ENCODE measurements around the gene UVRAG. TPM values are rescaled to one million over a fixed set of nuclear protein-coding genes. Genes with fewer than 3 reads are reported as not detected.

UVRAG gene
- total and polyA plus RNA-seq, 2 donors (not counting 1 experiment from before 2014, with no cell fraction given) = 37.7 to 94.1 TPM

DNA sequence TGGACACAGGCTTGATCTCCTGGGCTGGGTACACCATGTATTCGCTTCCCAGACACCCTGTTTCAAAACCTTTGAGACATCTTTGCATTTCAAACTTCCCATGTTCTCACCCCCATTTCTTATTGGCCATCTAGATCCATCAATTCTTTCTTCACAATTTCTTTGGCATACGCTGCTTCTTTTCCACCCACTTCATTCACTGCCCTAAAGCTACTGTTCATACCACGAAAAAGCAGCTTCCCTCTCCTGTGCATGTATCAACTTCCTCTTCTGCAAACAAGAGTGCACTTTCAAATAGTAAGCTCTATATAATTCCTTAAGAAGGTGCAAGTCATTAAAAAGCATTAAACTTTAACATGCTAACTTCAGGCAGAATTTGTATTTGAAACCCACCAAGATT is 21.4 kb downstream of the UVRAG start:
- Mint-ChIP-seq H3K27me3 (no peaks in the 10 kb centered on the region), H3K4me3 (peak overlapping the region; percentile 36), H3K27ac (peak overlapping the region; percentile 73), H3K4me1 (peaks cover 91% of the 10 kb centered on the region), H3K9me3 (ENCODE audit: insufficient read depth) (no peaks in the 10 kb centered on the region)
- Histone ChIP-seq H3K27me3 (replicated peaks in 1 of 4; ENCODE audit: control extremely low read depth in 1 of 4, control insufficient read depth in 3 of 4, insufficient read depth in 4 of 4, low read length in 3 of 4) (no peaks in the 10 kb centered on the region), H2AFZ (ENCODE audit: insufficient read depth, low read depth, low read length, poor library complexity, severe bottlenecking) (no peak overlapping the region), H3K4me2 (replicated peaks; ENCODE audit: low read depth, low read length, poor library complexity, severe bottlenecking) (peak overlapping the region; percentile 40), H3K9ac (ENCODE audit: low read length) (no peak overlapping the region), H3K9me3 (ENCODE audit: control extremely low read depth in 1 of 3, control insufficient read depth in 2 of 3, insufficient read depth in 1 of 3, low read length in 2 of 3) (no peaks in the 10 kb centered on the region), H3K27ac (ENCODE audit: low read length in 2 of 2) (peak overlapping the region; percentile 39 to 76), H3K4me3 (ENCODE audit: control extremely low read depth in 1 of 5, extremely low read depth in 1 of 5, insufficient read depth in 1 of 5, low read depth in 2 of 5, low read length in 4 of 5) (no peak overlapping the region), H4K20me1 (ENCODE audit: control insufficient read depth, insufficient read depth, low read length, poor library complexity, severe bottlenecking) (peaks cover 58% of the 10 kb centered on the region), H3K79me2 (ENCODE audit: control insufficient read depth, insufficient read depth, low read length) (peaks cover 90% of the 10 kb centered on the region), H3K36me3 (replicated peaks in 1 of 2; ENCODE audit: control extremely low read depth in 1 of 2, control insufficient read depth in 1 of 2, extremely low read depth in 1 of 2, insufficient read depth in 2 of 2, low read length in 1 of 2) (peaks cover 8 to 14% of the 10 kb centered on the region in 2 experiments), H3K4me1 (ENCODE audit: control insufficient read depth in 2 of 2, insufficient read depth in 2 of 2, low read length in 2 of 2) (peaks cover 61 to 75% of the 10 kb centered on the region in 2 donors)
- DNase-seq (peak; percentile 46), ATAC-seq (ENCODE audit: low read depth) (peak; percentile 72)
- intact Hi-C loops (cut with micrococcal nuclease) = loop anchor here (5.0 kb wide), 1 partner anchor 34 kb away; no protein-coding TSS in a partner anchor
- POLR2A ChIA-PET = interaction anchor here (0.6 to 1.1 kb wide), 3 partner anchors 12 to 242 kb away, joined by 3 to 6 read pairs (median 3); no protein-coding TSS in a partner anchor
- WGBS (ENCODE audit: insufficient coverage) = 38% methylated on average over 3 of the region's 3 CpGs
- no peak for TF ChIP-seq EZH2 (IDR thresholded peaks at IDR 0.05; ENCODE audit: borderline replicate concordance, insufficient read depth, low read depth, low read length, poor library complexity, severe bottlenecking)
- TF ChIP-seq, protein P1, sequence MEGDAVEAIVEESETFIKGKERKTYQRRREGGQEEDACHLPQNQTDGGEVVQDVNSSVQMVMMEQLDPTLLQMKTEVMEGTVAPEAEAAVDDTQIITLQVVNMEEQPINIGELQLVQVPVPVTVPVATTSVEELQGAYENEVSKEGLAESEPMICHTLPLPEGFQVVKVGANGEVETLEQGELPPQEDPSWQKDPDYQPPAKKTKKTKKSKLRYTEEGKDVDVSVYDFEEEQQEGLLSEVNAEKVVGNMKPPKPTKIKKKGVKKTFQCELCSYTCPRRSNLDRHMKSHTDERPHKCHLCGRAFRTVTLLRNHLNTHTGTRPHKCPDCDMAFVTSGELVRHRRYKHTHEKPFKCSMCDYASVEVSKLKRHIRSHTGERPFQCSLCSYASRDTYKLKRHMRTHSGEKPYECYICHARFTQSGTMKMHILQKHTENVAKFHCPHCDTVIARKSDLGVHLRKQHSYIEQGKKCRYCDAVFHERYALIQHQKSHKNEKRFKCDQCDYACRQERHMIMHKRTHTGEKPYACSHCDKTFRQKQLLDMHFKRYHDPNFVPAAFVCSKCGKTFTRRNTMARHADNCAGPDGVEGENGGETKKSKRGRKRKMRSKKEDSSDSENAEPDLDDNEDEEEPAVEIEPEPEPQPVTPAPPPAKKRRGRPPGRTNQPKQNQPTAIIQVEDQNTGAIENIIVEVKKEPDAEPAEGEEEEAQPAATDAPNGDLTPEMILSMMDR (IDR thresholded peaks at IDR 0.05) = no peak
- CTCF ChIA-PET = interaction anchor here (0.8 to 2.1 kb wide), 5 partner anchors 9 to 38 kb away, joined by 3 to 23 read pairs (median 7); no protein-coding TSS in a partner anchor

DNA sequence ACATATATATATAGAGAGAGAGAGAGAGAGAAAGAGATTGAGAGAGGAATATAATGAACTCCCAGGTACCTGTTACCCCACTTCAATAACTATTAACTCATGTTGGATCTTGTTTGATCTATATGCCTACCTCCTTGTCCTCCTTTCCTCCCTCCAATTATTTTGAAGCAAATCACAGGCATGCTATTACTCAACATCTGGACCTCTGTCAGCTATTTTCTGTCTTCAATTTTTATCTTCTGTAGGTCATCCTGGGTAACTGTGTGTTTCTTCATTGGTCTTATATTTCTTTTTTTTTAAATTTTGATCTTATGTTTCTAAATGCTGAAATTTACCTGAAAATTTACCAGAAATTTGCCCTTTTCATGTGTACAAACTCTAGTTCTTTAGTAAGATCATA is 24.8 kb downstream of the UVRAG start:
- H3K4me1 ChIP-seq (ENCODE audit: control insufficient read depth in 2 of 2, insufficient read depth in 2 of 2, low read length in 2 of 2) = peaks cover 47 to 71% of the 10 kb centered on the region in 2 donors
- ChIA-PET CTCF (interaction anchor here (1.2 to 2.9 kb wide), 4 partner anchors 15 to 36 kb away, joined by 4 to 14 read pairs (median 6); no protein-coding TSS in a partner anchor), POLR2A (no interaction called here)
- peaks cover 90% of the 10 kb centered on the region for H3K79me2 ChIP-seq (ENCODE audit: control insufficient read depth, insufficient read depth, low read length)
- Mint-ChIP-seq H3K27me3 (no peaks in the 10 kb centered on the region), H3K4me3 (no peak overlapping the region), H3K27ac (peak overlapping the region; percentile 10), H3K9me3 (ENCODE audit: insufficient read depth) (no peaks in the 10 kb centered on the region), H3K4me1 (peaks cover 80% of the 10 kb centered on the region)
- H3K9me3 ChIP-seq (ENCODE audit: control extremely low read depth in 1 of 3, control insufficient read depth in 2 of 3, insufficient read depth in 1 of 3, low read length in 2 of 3) = no peaks in the 10 kb centered on the region
- peaks cover 5 to 13% of the 10 kb centered on the region in 2 experiments for H3K36me3 ChIP-seq (replicated peaks in 1 of 2; ENCODE audit: control extremely low read depth in 1 of 2, control insufficient read depth in 1 of 2, extremely low read depth in 1 of 2, insufficient read depth in 2 of 2, low read length in 1 of 2)
- no peak for DNase-seq
- TF ChIP-seq, protein P1 (IDR thresholded peaks at IDR 0.05) = no peak
- no peak for TF ChIP-seq EZH2 (IDR thresholded peaks at IDR 0.05; ENCODE audit: borderline replicate concordance, insufficient read depth, low read depth, low read length, poor library complexity, severe bottlenecking)
- intact Hi-C loops (cut with micrococcal nuclease) = loop anchor here (2.0 to 5.0 kb wide), 2 partner anchors 27 to 38 kb away; no protein-coding TSS in a partner anchor
- peak overlapping the region in 1 of 2 donors; percentile 76 for H3K27ac ChIP-seq (ENCODE audit: low read length in 2 of 2)
- ATAC-seq (ENCODE audit: low read depth) = no peak
- H3K4me2 ChIP-seq (replicated peaks; ENCODE audit: low read depth, low read length, poor library complexity, severe bottlenecking) = peak overlapping the region; percentile 32
- no peaks in the 10 kb centered on the region for H3K27me3 ChIP-seq (replicated peaks in 1 of 4; ENCODE audit: control extremely low read depth in 1 of 4, control insufficient read depth in 3 of 4, insufficient read depth in 4 of 4, low read length in 3 of 4)
- H3K4me3 ChIP-seq (ENCODE audit: control extremely low read depth in 1 of 5, extremely low read depth in 1 of 5, insufficient read depth in 1 of 5, low read depth in 2 of 5, low read length in 4 of 5) = no peak overlapping the region
- no peak overlapping the region for H2AFZ ChIP-seq (ENCODE audit: insufficient read depth, low read depth, low read length, poor library complexity, severe bottlenecking)
- no peak overlapping the region for H3K9ac ChIP-seq (ENCODE audit: low read length)
- peaks cover 55% of the 10 kb centered on the region for H4K20me1 ChIP-seq (ENCODE audit: control insufficient read depth, insufficient read depth, low read length, poor library complexity, severe bottlenecking)
